HL-60 (cell line): ENCODE data around the gene KLF6.
"Not testable (repeated sequence)": the region's sequence is repeated elsewhere in the genome, so short reads cannot be mapped to it uniquely, and the experiment has no call there.

Source experiments
- DNase-seq, 2 experiments: peaks; one replicate each; pipeline ENCODE4 v3.0.0-alpha.2; 2010 to 2020; ENCODE audit warnings: low read depth in 1 of 2, low spot score in 1 of 2
- H3K27ac ChIP-seq: fragments of 250-450 bp; sonication (Bioruptor Pico); replicated peaks from 2 replicates; pipeline ENCODE4 v1.5.1; 2020; ENCODE audit warnings: mild to moderate bottlenecking, moderate library complexity
- H3K27me3 ChIP-seq: fragments of 250-450 bp; sonication (Bioruptor Pico); 2 replicates; pipeline ENCODE4 v1.5.1; 2021; ENCODE audit warnings: mild to moderate bottlenecking, moderate library complexity; ENCODE audit not compliant: insufficient read depth, poor library complexity, severe bottlenecking
- H3K4me3 ChIP-seq: replicated peaks from 2 replicates; pipeline ENCODE4 v1.5.1; 2011; ENCODE audit warnings: mild to moderate bottlenecking, control low read depth, low read length; ENCODE audit not compliant: insufficient read depth
- CTCF ChIP-seq: IDR thresholded peaks from one replicate; pipeline ENCODE4 v1.5.1; 2011; ENCODE audit warnings: low read length, control low read depth, inconsistent platforms; ENCODE audit not compliant: insufficient read depth
- GABPA ChIP-seq: IDR thresholded peaks from 2 replicates; pipeline ENCODE4 v1.6.1; 2012; ENCODE audit warnings: low read depth
- POLR2AphosphoS5 ChIP-seq: IDR thresholded peaks from 2 replicates; pipeline ENCODE4 v1.6.1; 2012; ENCODE audit warnings: low read depth
- REST ChIP-seq: IDR thresholded peaks from 2 replicates; pipeline ENCODE4 v1.6.1; 2012; ENCODE audit warnings: low read depth; ENCODE audit not compliant: insufficient replicate concordance
- SPI1 ChIP-seq: IDR thresholded peaks from 2 replicates; pipeline ENCODE4 v1.6.1; 2012; ENCODE audit warnings: low read depth, mild to moderate bottlenecking, borderline replicate concordance

The KLF6 gene

GRCh38 chr10:3737864-3738263 lies 47.1 kb downstream of the KLF6 start:
- H3K27ac ChIP-seq, result no peak overlapping the region
- H3K4me3 ChIP-seq, result no peak overlapping the region
- TF ChIP-seq CTCF, result no peak
- no peak for TF ChIP-seq GABPA
- no peak for TF ChIP-seq SPI1
- TF ChIP-seq REST, result no peak
- no peak for TF ChIP-seq POLR2AphosphoS5
- H3K27me3 ChIP-seq, result no peaks in the 10 kb centered on the region
- no peak for DNase-seq

GRCh38 chr10:3735175-3735574 lies 49.8 kb downstream of the KLF6 start:
- TF ChIP-seq GABPA (no peak), SPI1 (no peak), CTCF (no peak), REST (no peak), POLR2AphosphoS5 (no peak)
- no peak for DNase-seq
- H3K4me3 ChIP-seq, result no peak overlapping the region
- H3K27ac ChIP-seq, result no peak overlapping the region
- no peaks in the 10 kb centered on the region for H3K27me3 ChIP-seq

GRCh38 chr10:3734111-3734510 lies 50.9 kb downstream of the KLF6 start:
- Histone ChIP-seq H3K27me3 (no peaks in the 10 kb centered on the region), H3K4me3 (no peak overlapping the region), H3K27ac (no peak overlapping the region)
- DNase-seq, result no peak
- TF ChIP-seq SPI1 (no peak), CTCF (no peak), POLR2AphosphoS5 (no peak), GABPA (no peak), REST (no peak)

GRCh38 chr10:3732183-3732582 lies 52.8 kb downstream of the KLF6 start:
- not testable (repeated sequence) for DNase-seq, H3K27me3 ChIP-seq, H3K4me3 ChIP-seq, H3K27ac ChIP-seq
